Naive B cell (primary cell): ENCODE results near the gene CD200R1L. TPM values are rescaled to one million over a fixed set of nuclear protein-coding genes. Genes with fewer than 3 reads are reported as not detected.

Experiments used
- ATAC-seq, 2 donors: fragments of 150-1000 bp; cut with Tn5 transposase; 2 replicates each; pipeline ENCODE4 v1.10.0; 2021; ENCODE audit warnings: low read depth in 2 of 2, mild to moderate bottlenecking in 2 of 2, moderate library complexity in 2 of 2
- DNase-seq: peaks from one replicate; pipeline ENCODE4 v3.0.0; 2022
- H3K27ac Mint-ChIP-seq, 6 donors: one replicate each; pipeline ENCODE4 v1.8.0; 2020 to 2022; ENCODE audit warnings: mild to moderate bottlenecking in 6 of 6, mixed read lengths in 6 of 6, moderate library complexity in 5 of 6, inconsistent platforms in 2 of 6
- H3K27me3 Mint-ChIP-seq, 3 donors: one replicate each; pipeline ENCODE4 v1.8.0; 2021 to 2022; ENCODE audit warnings: mixed read lengths in 3 of 3, mild to moderate bottlenecking in 1 of 3
- H3K36me3 Mint-ChIP-seq, 2 donors: one replicate each; pipeline ENCODE4 v1.8.0; 2020 to 2022; ENCODE audit warnings: mixed read lengths in 2 of 2, inconsistent platforms in 1 of 2, mild to moderate bottlenecking in 1 of 2
- H3K4me1 Mint-ChIP-seq, 3 donors: one replicate each; pipeline ENCODE4 v1.8.0; 2020 to 2022; ENCODE audit warnings: mixed read lengths in 3 of 3, inconsistent platforms in 1 of 3, mild to moderate bottlenecking in 1 of 3, moderate library complexity in 1 of 3
- H3K4me3 Mint-ChIP-seq, 8 donors: one replicate each; pipeline ENCODE4 v1.8.0; 2020 to 2022; ENCODE audit warnings: mild to moderate bottlenecking in 8 of 8, mixed read lengths in 8 of 8, moderate library complexity in 8 of 8, inconsistent platforms in 2 of 8
- H3K9me3 Mint-ChIP-seq, 7 donors: one replicate each; pipeline ENCODE4 v1.8.0; 2020 to 2022; ENCODE audit warnings: mixed read lengths in 7 of 7, mild to moderate bottlenecking in 5 of 7, inconsistent platforms in 2 of 7, moderate library complexity in 1 of 7
- polyA plus RNA-seq, 6 donors: library from polyadenylated mRNA; unstranded; fragments of 300-500 nt; fragmentation: Illumina TruSeq; gene quantifications; one replicate each; pipeline ENCODE4 v1.2.3, GENCODE V29; 2021; ENCODE audit warnings: low read depth in 6 of 6

The CD200R1L gene
- polyA plus RNA-seq, 6 donors from 2014 or later: not detected

GRCh38 chr3:112767177-112767576 is 79.5 kb downstream of the CD200R1L start:
- peak; percentile 96 for ATAC-seq
- Mint-ChIP-seq H3K4me3 (peak overlapping the region in 2 of 8 donors; percentile 23 to 74), H3K4me1 (peaks cover 11 to 20% (median 18%) of the 10 kb centered on the region in 3 donors), H3K36me3 (no peaks in the 10 kb centered on the region), H3K27ac (peak overlapping the region in 4 of 6 donors; percentile 9 to 73 (median 42)), H3K9me3 (no peaks in the 10 kb centered on the region), H3K27me3 (no peaks in the 10 kb centered on the region)
- DNase-seq: peak; percentile 19

Other genes starting within 250 kb of the CD200R1L start
- under 1 TPM in 4 of 6 donors, not detected in 2; 0.05 to 0.29 (median 0.12) TPM for gene CCDC80, start 205.7 kb downstream of the CD200R1L start, polyA plus RNA-seq
- gene CD200R1, start 128.2 kb upstream of the CD200R1L start, polyA plus RNA-seq: 1 to 10 TPM in 3 of 6 donors, under 1 TPM in 2, not detected in 1; 0.52 to 3.8 (median 1.9) TPM
- 10 to 100 TPM in 4 of 6 donors, 1 to 10 TPM in 2; 9.4 to 16.2 (median 12.7) TPM for gene GTPBP8, start 144.1 kb upstream of the CD200R1L start, polyA plus RNA-seq